ENCODE data around the gene FGF6.

DNA sequence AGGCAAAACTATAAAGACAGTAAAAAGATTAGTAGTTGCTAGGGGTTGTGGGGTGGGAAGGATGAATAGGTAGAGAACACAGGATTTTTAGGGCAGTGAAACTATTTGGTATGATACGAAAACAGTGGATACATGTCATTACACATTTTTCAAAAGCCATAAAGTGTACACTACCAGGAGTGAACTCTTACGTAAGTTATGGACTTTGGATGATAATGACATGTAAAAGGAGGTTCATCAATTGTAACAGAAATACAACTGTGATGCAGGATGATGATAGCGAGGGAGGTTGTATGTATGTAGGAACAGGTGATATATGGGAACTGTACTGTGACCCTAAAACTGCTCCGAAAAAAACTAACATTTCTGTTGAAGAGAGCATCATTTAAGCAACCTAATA lies 15.1 kb upstream of the FGF6 start:
- TF ChIP-seq POLR2A (IDR thresholded peaks at IDR 0.05) = no peak
- TF ChIP-seq, protein P1, sequence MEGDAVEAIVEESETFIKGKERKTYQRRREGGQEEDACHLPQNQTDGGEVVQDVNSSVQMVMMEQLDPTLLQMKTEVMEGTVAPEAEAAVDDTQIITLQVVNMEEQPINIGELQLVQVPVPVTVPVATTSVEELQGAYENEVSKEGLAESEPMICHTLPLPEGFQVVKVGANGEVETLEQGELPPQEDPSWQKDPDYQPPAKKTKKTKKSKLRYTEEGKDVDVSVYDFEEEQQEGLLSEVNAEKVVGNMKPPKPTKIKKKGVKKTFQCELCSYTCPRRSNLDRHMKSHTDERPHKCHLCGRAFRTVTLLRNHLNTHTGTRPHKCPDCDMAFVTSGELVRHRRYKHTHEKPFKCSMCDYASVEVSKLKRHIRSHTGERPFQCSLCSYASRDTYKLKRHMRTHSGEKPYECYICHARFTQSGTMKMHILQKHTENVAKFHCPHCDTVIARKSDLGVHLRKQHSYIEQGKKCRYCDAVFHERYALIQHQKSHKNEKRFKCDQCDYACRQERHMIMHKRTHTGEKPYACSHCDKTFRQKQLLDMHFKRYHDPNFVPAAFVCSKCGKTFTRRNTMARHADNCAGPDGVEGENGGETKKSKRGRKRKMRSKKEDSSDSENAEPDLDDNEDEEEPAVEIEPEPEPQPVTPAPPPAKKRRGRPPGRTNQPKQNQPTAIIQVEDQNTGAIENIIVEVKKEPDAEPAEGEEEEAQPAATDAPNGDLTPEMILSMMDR (IDR thresholded peaks at IDR 0.05) = no peak
- TF ChIP-seq POLR2AphosphoS5 (IDR thresholded peaks at IDR 0.05) = no peak
- TF ChIP-seq EP300 (IDR thresholded peaks at IDR 0.05) = no peak

Measured in sigmoid colon (tissue), 4 donors.